HEK293 (cell line): ENCODE results near the gene ACADM.

Experiments used
- CTCF ChIA-PET: fragments of 350-600 bp; formaldehyde crosslinking; extraction: SDS; loops from one replicate; lab custom pipeline; 2021; ENCODE audit warnings: antibody characterized with exemption; lab: Yijun Ruan, JAX
- POLR2A ChIA-PET: fragments of 300-600 bp; formaldehyde crosslinking; extraction: SDS; loops from one replicate; lab custom pipeline; 2020; ENCODE audit warnings: antibody characterized with exemption, inconsistent platforms; lab: Yijun Ruan, JAX
- H3K27ac ChIP-seq: fragments of 200-500 bp; sonication (Bioruptor generic); 2 replicates; pipeline ENCODE4 v1.5.1; 2014; ENCODE audit warnings: low read depth, low read length, control low read depth, inconsistent platforms; ENCODE audit errors: extremely low read depth
- H3K36me3 ChIP-seq, 2 experiments: fragments of 200-500 bp in 1 of 2; sonication (Bioruptor generic) in 1 of 2; 1 replicate in 1 of 2; 2 replicates in 1 of 2; pipeline ENCODE4 v1.5.1; 2014 to 2017; ENCODE audit warnings: inconsistent platforms in 2 of 2, low read length in 2 of 2; ENCODE audit not compliant: control insufficient read depth in 2 of 2, insufficient read depth in 1 of 2
- H3K4me1 ChIP-seq: fragments of 200-500 bp; sonication (Bioruptor generic); 2 replicates; pipeline ENCODE4 v1.5.1; 2014; ENCODE audit warnings: mild to moderate bottlenecking, low read length, inconsistent platforms; ENCODE audit not compliant: control insufficient read depth, insufficient read depth
- H3K4me3 ChIP-seq: 2 replicates; pipeline ENCODE4 v1.5.1; 2011; ENCODE audit warnings: low read depth, mild to moderate bottlenecking, control low read depth, low read length, moderate library complexity
- H3K9me3 ChIP-seq: fragments of 200-500 bp; sonication (Bioruptor generic); 2 replicates; pipeline ENCODE4 v1.5.1; 2014; ENCODE audit warnings: low read depth, low read length, inconsistent platforms; ENCODE audit not compliant: control insufficient read depth, insufficient read depth
- MZF1 ChIP-seq: fragments of 450-650 bp; formaldehyde crosslinking; IDR thresholded peaks from 2 replicates; pipeline ENCODE4 v1.5.1; 2017; ENCODE audit warnings: missing biosample characterization, missing genetic modification characterization, borderline replicate concordance
- OVOL3 ChIP-seq: fragments of 450-650 bp; formaldehyde crosslinking; IDR thresholded peaks from 2 replicates; pipeline ENCODE4 v1.5.1; 2016; ENCODE audit warnings: missing biosample characterization, missing genetic modification characterization
- PRDM10 ChIP-seq: fragments of 450-650 bp; formaldehyde crosslinking; IDR thresholded peaks from 2 replicates; pipeline ENCODE4 v1.5.1; 2016; ENCODE audit warnings: missing biosample characterization, missing genetic modification characterization
- TSHZ1 ChIP-seq: fragments of 450-650 bp; formaldehyde crosslinking; IDR thresholded peaks from 2 replicates; pipeline ENCODE4 v1.5.1; 2016; ENCODE audit warnings: missing biosample characterization, missing genetic modification characterization, borderline replicate concordance
- ZFP37 ChIP-seq: fragments of 450-650 bp; formaldehyde crosslinking; IDR thresholded peaks from 2 replicates; pipeline ENCODE4 v1.5.1; 2016; ENCODE audit warnings: missing biosample characterization, missing genetic modification characterization
- ZFP69B ChIP-seq: fragments of 450-650 bp; formaldehyde crosslinking; IDR thresholded peaks from 2 replicates; pipeline ENCODE4 v1.5.1; 2016; ENCODE audit warnings: missing biosample characterization, missing genetic modification characterization
- ZNF140 ChIP-seq: fragments of 450-650 bp; formaldehyde crosslinking; IDR thresholded peaks from 2 replicates; pipeline ENCODE4 v1.5.1; 2016; ENCODE audit warnings: missing biosample characterization, missing genetic modification characterization
- ZNF214 ChIP-seq: fragments of 450-650 bp; formaldehyde crosslinking; IDR thresholded peaks from 2 replicates; pipeline ENCODE4 v1.5.1; 2017; ENCODE audit warnings: missing biosample characterization, mild to moderate bottlenecking, missing genetic modification characterization, borderline replicate concordance
- ZNF221 ChIP-seq: fragments of 450-650 bp; formaldehyde crosslinking; IDR thresholded peaks from 2 replicates; pipeline ENCODE4 v1.5.1; 2017; ENCODE audit warnings: missing biosample characterization, missing genetic modification characterization, borderline replicate concordance
- ZNF248 ChIP-seq: fragments of 450-650 bp; formaldehyde crosslinking; IDR thresholded peaks from 2 replicates; pipeline ENCODE4 v1.5.1; 2017; ENCODE audit warnings: missing biosample characterization, missing genetic modification characterization
- ZNF26 ChIP-seq: fragments of 450-650 bp; formaldehyde crosslinking; IDR thresholded peaks from 2 replicates; pipeline ENCODE4 v1.5.1; 2016; ENCODE audit warnings: missing biosample characterization, missing genetic modification characterization
- ZNF626 ChIP-seq: fragments of 450-650 bp; sonication (Bioruptor Pico); formaldehyde crosslinking; IDR thresholded peaks from 2 replicates; pipeline ENCODE4 v1.5.1; 2018; ENCODE audit warnings: missing biosample characterization, missing genetic modification characterization, inconsistent platforms
- ZNF660 ChIP-seq: fragments of 450-650 bp; IDR thresholded peaks from 2 replicates; pipeline ENCODE4 v1.5.1; 2018; ENCODE audit warnings: missing biosample characterization, mild to moderate bottlenecking, missing genetic modification characterization
- ZNF704 ChIP-seq: fragments of 450-650 bp; formaldehyde crosslinking; IDR thresholded peaks from 2 replicates; pipeline ENCODE4 v1.5.1; 2016; ENCODE audit warnings: missing biosample characterization, missing genetic modification characterization
- ZNF791 ChIP-seq: fragments of 450-650 bp; formaldehyde crosslinking; IDR thresholded peaks from 2 replicates; pipeline ENCODE4 v1.5.1; 2016; ENCODE audit warnings: missing biosample characterization, missing genetic modification characterization
- TF ChIP-seq, protein P1 (sequence below): fragments of 450-650 bp; formaldehyde crosslinking; IDR thresholded peaks from 2 replicates; pipeline ENCODE4 v1.5.1; 2016; ENCODE audit warnings: missing biosample characterization, missing genetic modification characterization

The ACADM gene

GRCh38 chr1:75708910-75709309 lies 15.6 kb upstream of the ACADM start (continued):
- no peak for TF ChIP-seq PRDM10 (tag by site-specific recombination)
- TF ChIP-seq ZNF660 (tag by site-specific recombination): no peak
- TF ChIP-seq ZNF791 (tag by site-specific recombination): no peak
- TF ChIP-seq ZNF214 (tag by site-specific recombination): no peak
- TF ChIP-seq ZNF221 (tag by site-specific recombination): no peak
- TF ChIP-seq ZNF626 (tag by site-specific recombination): no peak
- TF ChIP-seq ZNF704 (tag by site-specific recombination): no peak
- no peak for TF ChIP-seq ZNF248 (tag by site-specific recombination)
- TF ChIP-seq MZF1 (tag by site-specific recombination): no peak
- TF ChIP-seq, all 188 proteins: peak for 0

DNA sequence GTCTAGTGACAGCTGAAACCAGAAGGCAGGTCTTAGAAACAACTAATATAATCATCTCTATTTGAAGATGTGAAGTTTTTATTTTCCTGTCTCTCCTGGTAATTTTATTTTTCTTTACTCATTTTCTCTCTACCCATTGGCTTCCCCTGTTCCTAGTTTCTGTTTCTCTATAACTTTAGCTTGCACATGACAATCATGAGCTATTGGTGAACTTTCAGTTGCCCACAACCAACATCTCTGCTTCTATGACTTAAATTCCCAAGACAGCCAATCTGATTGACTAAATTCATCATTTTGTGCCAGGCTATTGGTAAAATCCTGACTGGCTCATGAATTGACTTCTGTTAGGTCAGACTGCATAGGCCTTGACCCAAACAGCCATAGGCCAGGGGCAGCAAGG lies 13.7 kb upstream of the ACADM start:
- ChIA-PET CTCF (no interaction called here), POLR2A (no interaction called here)
- H3K9me3 ChIP-seq: no peaks in the 10 kb centered on the region
- no peak overlapping the region for H3K4me3 ChIP-seq
- no peaks in the 10 kb centered on the region for H3K36me3 ChIP-seq
- no peak overlapping the region for H3K27ac ChIP-seq
- TF ChIP-seq TSHZ1 (no peak), ZFP69B (tag by site-specific recombination) (no peak), ZNF214 (tag by site-specific recombination) (no peak), ZNF26 (tag by site-specific recombination) (no peak), OVOL3 (tag by site-specific recombination) (no peak), ZFP37 (tag by site-specific recombination) (no peak), ZNF140 (tag by site-specific recombination) (no peak)
- TF ChIP-seq, protein P1, sequence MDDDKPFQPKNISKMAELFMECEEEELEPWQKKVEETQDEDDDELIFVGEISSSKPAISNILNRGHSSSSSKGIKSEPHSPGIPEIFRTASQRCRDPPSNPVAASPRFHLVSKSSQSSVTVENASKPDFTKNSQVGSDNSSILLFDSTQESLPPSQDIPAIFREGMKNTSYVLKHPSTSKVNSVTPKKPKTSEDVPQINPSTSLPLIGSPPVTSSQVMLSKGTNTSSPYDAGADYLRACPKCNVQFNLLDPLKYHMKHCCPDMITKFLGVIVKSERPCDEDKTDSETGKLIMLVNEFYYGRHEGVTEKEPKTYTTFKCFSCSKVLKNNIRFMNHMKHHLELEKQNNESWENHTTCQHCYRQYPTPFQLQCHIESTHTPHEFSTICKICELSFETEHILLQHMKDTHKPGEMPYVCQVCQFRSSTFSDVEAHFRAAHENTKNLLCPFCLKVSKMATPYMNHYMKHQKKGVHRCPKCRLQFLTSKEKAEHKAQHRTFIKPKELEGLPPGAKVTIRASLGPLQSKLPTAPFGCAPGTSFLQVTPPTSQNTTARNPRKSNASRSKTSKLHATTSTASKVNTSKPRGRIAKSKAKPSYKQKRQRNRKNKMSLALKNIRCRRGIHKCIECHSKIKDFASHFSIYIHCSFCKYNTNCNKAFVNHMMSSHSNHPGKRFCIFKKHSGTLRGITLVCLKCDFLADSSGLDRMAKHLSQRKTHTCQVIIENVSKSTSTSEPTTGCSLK (tag by site-specific recombination): no peak
- H3K4me1 ChIP-seq: no peaks in the 10 kb centered on the region
